H1 (cell line): ENCODE results near the gene SLC16A8.

ENCODE experiments used
- CTCF ChIP-seq, 3 experiments: IDR thresholded peaks; 1 replicate in 2 of 3; 2 replicates in 1 of 3; pipeline versions ENCODE4 v1.5.1 to v1.6.1; 2011; ENCODE audit warnings: low read length in 3 of 3, mild to moderate bottlenecking in 3 of 3, inconsistent platforms in 2 of 3, low read depth in 1 of 3, moderate library complexity in 1 of 3; ENCODE audit not compliant: insufficient read depth in 1 of 3; ENCODE audit errors: control extremely low read depth in 1 of 3
- JUN ChIP-seq: IDR thresholded peaks from 2 replicates; pipeline ENCODE4 v1.6.1; 2011; ENCODE audit warnings: low read depth, mild to moderate bottlenecking, improper control_type of control experiment, low read length
- TAF1 ChIP-seq: IDR thresholded peaks from 2 replicates; pipeline ENCODE4 v1.6.1; 2011; ENCODE audit warnings: mild to moderate bottlenecking, low read depth, low read length
- ZNF274 ChIP-seq: IDR thresholded peaks from 2 replicates; pipeline ENCODE4 v1.7.0; 2012; ENCODE audit warnings: low read length, borderline replicate concordance; ENCODE audit errors: extremely low read depth

- no peak for TF ChIP-seq TAF1
- no peak for TF ChIP-seq CTCF (IDR thresholded peaks at IDR 0.05; ENCODE audit: control extremely low read depth in 1 of 3, insufficient read depth in 1 of 3, low read depth in 1 of 3, low read length in 3 of 3)
- TF ChIP-seq JUN, result no peak
- TF ChIP-seq ZNF274, result no peak
Observed at GRCh38 chr22:38085501-38085900, 1.5 kb upstream of the SLC16A8 start.
